DOHH2 (cell line): ENCODE results near the gene ANOS1.
"Not testable (repeated sequence)": the region's sequence is repeated elsewhere in the genome, so short reads cannot be mapped to it uniquely, and the experiment has no call there.

Source experiments
- CTCF ChIP-seq: fragments of 200-600 bp; sonication (generic); IDR thresholded peaks from one replicate; pipeline ENCODE4 v1.5.1; 2014; ENCODE audit warnings: antibody characterized with exemption, mild to moderate bottlenecking, low read depth, low read length; ENCODE audit not compliant: poor library complexity, severe bottlenecking
- EZH2phosphoT487 ChIP-seq: fragments of 200-600 bp; sonication (generic); IDR thresholded peaks from 2 replicates; pipeline ENCODE4 v1.6.1; 2017; ENCODE audit warnings: borderline replicate concordance, mild to moderate bottlenecking, antibody characterized with exemption, low read length, moderate library complexity, mixed read lengths

- TF ChIP-seq CTCF, EZH2phosphoT487: not testable (repeated sequence)
Observed at GRCh38 chrX:8495036-8495435, 236.9 kb downstream of the ANOS1 start.
